GM12878 (cell line): ENCODE measurements around the gene CXXC5. TPM values are rescaled to one million over a fixed set of nuclear protein-coding genes. Genes with fewer than 3 reads are reported as not detected.

Experiments used
- ATAC-seq: fragments of 200-7000 bp; cut with Tn5 transposase; 3 replicates; pipeline ENCODE4 v1.9.1; 2020; ENCODE audit warnings: mild to moderate bottlenecking, moderate library complexity
- BruUV-seq: library from RNA; stranded (reverse); fragments of 400-500 nt; replicated peaks from 2 replicates; lab custom pipeline; 2021; lab: Mats Ljungman, UMichigan
- CTCF ChIA-PET: fragments of 300-600 bp; sonication (Branson Sonifier 250); formaldehyde crosslinking; extraction: SDS; loops from one replicate; lab custom pipeline; 2021; ENCODE audit warnings: inconsistent platforms; lab: Yijun Ruan, JAX
- POLR2A ChIA-PET: fragments of 350-600 bp; formaldehyde crosslinking; extraction: SDS; loops from one replicate; lab custom pipeline; 2021; ENCODE audit warnings: inconsistent platforms; lab: Charles Lee
- RAD21 ChIA-PET: fragments of 300-600 bp; sonication (Branson Sonifier 250); formaldehyde crosslinking; loops from one replicate; lab custom pipeline; 2023; ENCODE audit warnings: antibody characterized with exemption; ENCODE audit not compliant: unreplicated experiment; lab: Charles Lee
- SMC1A ChIA-PET: fragments of 300-600 bp; sonication (Branson Sonifier 250); formaldehyde crosslinking; loops from one replicate; lab custom pipeline; 2023; ENCODE audit not compliant: unreplicated experiment, uncharacterized antibody; lab: Charles Lee
- DNase-seq: peaks from one replicate; pipeline ENCODE4 v3.0.0-alpha.2; 2011; ENCODE audit warnings: low read depth, low spot score
- FAIRE-seq: peaks from 3 replicates; lab custom pipeline; 2011; peaks lifted over from hg19 to GRCh38; lab: Jason Lieb, UNC
- H2AFZ ChIP-seq: 2 replicates; pipeline ENCODE4 v1.6.0; 2011; ENCODE audit warnings: low read depth, low read length, control low read depth; ENCODE audit not compliant: control insufficient read depth
- H3K27ac ChIP-seq: 2 replicates; pipeline ENCODE4 v1.5.1; 2011; ENCODE audit warnings: control low read depth; ENCODE audit not compliant: control insufficient read depth, insufficient read depth
- H3K27me3 ChIP-seq, 2 experiments: replicated peaks in 1 of 2; 2 replicates each; pipeline versions ENCODE4 v1.6.0 to v1.6.1; 2011; ENCODE audit warnings: low read length in 1 of 2; ENCODE audit not compliant: control insufficient read depth in 2 of 2, insufficient read depth in 2 of 2
- H3K36me3 ChIP-seq, 2 experiments: 2 replicates each; pipeline ENCODE4 v1.5.1; 2011; ENCODE audit warnings: low read length in 1 of 2; ENCODE audit not compliant: control insufficient read depth in 2 of 2, insufficient read depth in 2 of 2
- H3K4me1 ChIP-seq: 2 replicates; pipeline ENCODE4 v1.6.1; 2011; ENCODE audit warnings: mild to moderate bottlenecking, low read length, moderate library complexity, mixed read lengths; ENCODE audit not compliant: control insufficient read depth, insufficient read depth
- H3K4me2 ChIP-seq: 2 replicates; pipeline ENCODE4 v1.6.0; 2011; ENCODE audit warnings: control low read depth; ENCODE audit not compliant: control insufficient read depth, insufficient read depth
- H3K4me3 ChIP-seq: fragments of 200-600 bp; sonication (generic); 2 replicates; pipeline ENCODE4 v1.5.1; 2016
- H3K79me2 ChIP-seq: 2 replicates; pipeline ENCODE4 v1.6.0; 2011; ENCODE audit warnings: low read length; ENCODE audit not compliant: control insufficient read depth, insufficient read depth
- H3K9ac ChIP-seq: 2 replicates; pipeline ENCODE4 v1.8.0; 2011; ENCODE audit warnings: low read length, control low read depth, mixed read lengths; ENCODE audit not compliant: control insufficient read depth, insufficient read depth
- H3K9me3 ChIP-seq: replicated peaks from 3 replicates; pipeline ENCODE4 v1.5.1; 2011; ENCODE audit warnings: mild to moderate bottlenecking, low read length; ENCODE audit not compliant: control insufficient read depth, insufficient read depth
- H4K20me1 ChIP-seq: 2 replicates; pipeline ENCODE4 v1.6.0; 2011; ENCODE audit not compliant: control insufficient read depth, insufficient read depth
- CREB1 ChIP-seq: IDR thresholded peaks from 2 replicates; pipeline ENCODE4 v1.6.1; 2012; ENCODE audit warnings: low read depth, mild to moderate bottlenecking, inconsistent platforms
- ESRRA ChIP-seq: IDR thresholded peaks from 2 replicates; pipeline ENCODE4 v1.6.1; 2012; ENCODE audit warnings: mild to moderate bottlenecking, low read length, improper control_type of control experiment
- NKRF ChIP-seq: fragments of 450-650 bp; conservative IDR thresholded peaks from 2 replicates; pipeline ENCODE4 v1.6.1; 2017; ENCODE audit warnings: mild to moderate bottlenecking, moderate library complexity
- POLR2A ChIP-seq: IDR thresholded peaks from 2 replicates; pipeline ENCODE4 v1.6.1; 2011; ENCODE audit warnings: low read depth, mild to moderate bottlenecking, low read length
- WGBS: methylation state at CpG from one replicate; pipeline ENCODE4 v1.1.6; 2016; ENCODE audit warnings: low lambda C conversion rate; ENCODE audit not compliant: insufficient replicate concordance, insufficient coverage; ENCODE audit errors: missing lambda C conversion rate; 5-methylcytosine and 5-hydroxymethylcytosine counted together
- in situ Hi-C: fragments of 300-500 bp; cut with MboI; formaldehyde crosslinking; loops from 9 replicates; pipeline ENCODE4 v1.14.3; 2018; ENCODE audit warnings: mixed read lengths
- intact Hi-C: fragments of 100-400 bp; cut with micrococcal nuclease; formaldehyde crosslinking; loops from one replicate; pipeline ENCODE4 v1.14.2; 2022; ENCODE audit not compliant: unreplicated experiment
- polyA plus RNA-seq, 11 experiments: library from polyadenylated mRNA; depleted of rRNA in 4 of 11; unstranded in 6 of 11; stranded (reverse) in 5 of 11; fragments of >200 nt; fragmentation: Nextera tagmentation in 4 of 11; fragmentation: Illumina TruSeq in 1 of 11; extraction: Ambion mirVana in 4 of 11; extraction: Trizol in 1 of 11; gene quantifications; 1 replicate in 1 of 11; 2 replicates in 10 of 11; pipeline versions ENCODE4 v1.2.1 to v1.2.3, GENCODE V29; 2011 to 2016; ENCODE audit warnings: inconsistent platforms in 2 of 11, missing spikeins in 2 of 11, low read depth in 1 of 11
- total RNA-seq, 4 experiments: library from RNA; depleted of rRNA in 3 of 4; stranded (reverse); fragments of >200 nt in 3 of 4; fragmentation: Illumina TruSeq in 1 of 4; extraction: Trizol in 1 of 4; gene quantifications; 2 replicates each; pipeline versions ENCODE4 v1.2.1 to v1.2.3, GENCODE V29; 2013 to 2021

Gene CXXC5
- total and polyA plus RNA-seq, 10 of the 15 experiments (the other 5 are each of a cell fraction or from before 2014, with no cell fraction given), result 1.8 to 90.8 (median 40.7) TPM

GRCh38 chr5:139684350-139684880, 36.3 kb downstream of the CXXC5 start:
- Histone ChIP-seq H2AFZ (no peak overlapping the region), H3K27ac (no peak overlapping the region), H3K4me1 (peaks cover 6% of the 10 kb centered on the region), H4K20me1 (no peaks in the 10 kb centered on the region; the same call in 1 of the 2 replicates), H3K79me2 (no peaks in the 10 kb centered on the region), H3K4me3 (no peak overlapping the region), H3K27me3 (no peaks in the 10 kb centered on the region), H3K9ac (no peak overlapping the region), H3K36me3 (peaks cover 26 to 40% of the 10 kb centered on the region in 2 experiments), H3K4me2 (no peak overlapping the region), H3K9me3 (no peaks in the 10 kb centered on the region)
- in situ Hi-C loops, result no loop called here
- CTCF ChIA-PET, result interaction anchor here (0.9 to 1.5 kb wide), 5 partner anchors 14 to 81 kb away, joined by 3 to 5 read pairs (median 3); no protein-coding TSS in a partner anchor
- intact Hi-C loops, result no loop called here
- 71% methylated on average over 7 of the region's 7 CpGs for WGBS
- TF ChIP-seq NKRF (no peak), ESRRA (no peak), CREB1 (no peak), POLR2A (peak; percentile 72; the same call in 1 of the 2 replicates)
- POLR2A ChIA-PET, result interaction anchor here (0.7 kb wide), 1 partner anchor 14 kb away, joined by 3 read pairs; no protein-coding TSS in a partner anchor
- ATAC-seq (peak; percentile 16; the same call in 2 of the 3 replicates), FAIRE-seq (no peak), DNase-seq (no peak)
- RAD21 ChIA-PET, result interaction anchor here (1.0 to 1.3 kb wide), 2 partner anchors 34 to 81 kb away, joined by 3 read pairs; no protein-coding TSS in a partner anchor
- SMC1A ChIA-PET, result interaction anchor here (1.0 to 2.8 kb wide), 5 partner anchors 13 to 50 kb away, joined by 3 to 17 read pairs (median 3); no protein-coding TSS in a partner anchor
- no TSS peak for BruUV-seq
